ENCODE data around the gene GATA2.

Gene GATA2

DNA sequence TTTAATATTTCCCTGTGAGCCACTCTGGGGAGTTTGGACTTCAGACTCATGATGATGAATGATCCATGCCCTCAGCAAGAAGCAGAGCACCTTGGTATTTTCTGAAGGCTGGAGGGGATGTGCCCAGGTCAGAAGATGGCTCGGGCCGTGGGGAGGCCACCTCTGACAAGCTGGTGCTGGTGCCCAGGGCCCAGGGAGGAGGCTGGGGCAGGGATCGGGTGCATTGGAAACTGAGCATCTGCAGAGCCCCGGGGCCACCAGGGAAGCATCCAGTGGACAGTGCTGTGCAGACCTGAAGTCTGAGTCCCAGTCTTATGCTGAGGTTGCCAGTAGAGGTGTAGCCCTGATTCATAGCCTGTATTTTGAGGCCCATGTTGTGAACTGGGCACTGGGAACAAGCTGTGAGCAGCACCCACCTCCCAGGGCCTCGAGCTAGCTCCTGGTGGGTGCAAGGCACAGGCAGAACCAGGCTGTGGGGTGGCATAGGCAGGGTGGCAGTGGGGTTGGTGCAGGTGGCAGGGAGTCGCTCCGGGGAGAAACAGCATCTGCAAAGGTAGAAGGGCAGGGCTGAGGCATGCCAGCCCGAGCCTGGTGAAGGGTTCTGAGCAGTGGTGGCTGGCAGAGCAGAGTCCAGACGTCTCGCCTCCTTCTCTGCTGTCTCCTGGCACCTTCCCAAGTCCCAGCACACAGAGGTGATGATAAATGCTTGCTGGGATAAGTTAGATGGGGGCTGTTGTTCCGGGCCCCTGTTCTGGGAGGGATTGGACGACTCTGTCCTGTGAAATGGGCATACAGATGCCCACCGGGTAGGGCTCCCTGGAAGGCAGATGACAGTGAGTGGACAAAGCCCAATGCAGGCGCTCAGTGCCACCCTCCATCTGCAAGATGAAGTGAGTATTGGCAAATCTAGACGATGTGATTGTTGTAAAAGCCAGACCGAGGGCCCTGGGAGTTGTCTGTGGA, 36.9 kb downstream of the GATA2 start:
- no peak for DNase-seq

DNA sequence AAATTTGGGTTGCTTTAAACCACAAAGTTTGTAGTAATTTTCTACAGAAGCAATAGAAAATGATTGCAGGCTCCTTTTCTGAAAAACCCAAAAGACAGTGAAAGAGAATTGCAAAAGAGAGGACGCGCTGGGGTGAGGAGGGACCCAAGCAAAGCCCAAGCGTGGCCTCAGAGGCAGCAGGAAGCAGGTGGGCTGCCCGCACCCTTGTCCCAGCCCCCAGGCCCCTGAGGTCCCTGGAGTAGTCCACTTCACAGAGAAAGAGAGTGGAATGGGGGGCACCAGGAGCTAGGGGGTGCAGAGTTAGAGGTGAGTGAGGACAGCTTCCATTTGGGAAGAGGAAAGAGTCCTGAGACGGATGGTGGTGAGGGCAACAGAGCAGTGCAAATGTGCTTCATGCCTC, 37.9 kb downstream of the GATA2 start:
- no peak for DNase-seq

DNA sequence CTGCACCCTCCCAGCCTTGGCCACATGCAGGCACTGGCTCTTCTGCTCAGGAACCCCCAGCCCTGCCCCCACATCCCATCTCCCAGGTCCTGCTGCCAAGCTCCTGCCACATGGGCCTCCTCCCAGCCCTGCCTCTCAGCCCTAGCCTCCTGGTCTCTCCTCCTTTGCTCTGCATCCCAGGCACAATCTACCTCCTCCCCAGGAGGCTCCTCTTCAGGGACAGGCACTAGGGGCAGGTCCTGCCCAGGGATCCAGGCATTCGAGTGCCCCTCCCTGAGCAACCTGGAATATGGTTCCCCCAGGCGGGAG, 38.7 kb downstream of the GATA2 start:
- DNase-seq = no peak

DNA sequence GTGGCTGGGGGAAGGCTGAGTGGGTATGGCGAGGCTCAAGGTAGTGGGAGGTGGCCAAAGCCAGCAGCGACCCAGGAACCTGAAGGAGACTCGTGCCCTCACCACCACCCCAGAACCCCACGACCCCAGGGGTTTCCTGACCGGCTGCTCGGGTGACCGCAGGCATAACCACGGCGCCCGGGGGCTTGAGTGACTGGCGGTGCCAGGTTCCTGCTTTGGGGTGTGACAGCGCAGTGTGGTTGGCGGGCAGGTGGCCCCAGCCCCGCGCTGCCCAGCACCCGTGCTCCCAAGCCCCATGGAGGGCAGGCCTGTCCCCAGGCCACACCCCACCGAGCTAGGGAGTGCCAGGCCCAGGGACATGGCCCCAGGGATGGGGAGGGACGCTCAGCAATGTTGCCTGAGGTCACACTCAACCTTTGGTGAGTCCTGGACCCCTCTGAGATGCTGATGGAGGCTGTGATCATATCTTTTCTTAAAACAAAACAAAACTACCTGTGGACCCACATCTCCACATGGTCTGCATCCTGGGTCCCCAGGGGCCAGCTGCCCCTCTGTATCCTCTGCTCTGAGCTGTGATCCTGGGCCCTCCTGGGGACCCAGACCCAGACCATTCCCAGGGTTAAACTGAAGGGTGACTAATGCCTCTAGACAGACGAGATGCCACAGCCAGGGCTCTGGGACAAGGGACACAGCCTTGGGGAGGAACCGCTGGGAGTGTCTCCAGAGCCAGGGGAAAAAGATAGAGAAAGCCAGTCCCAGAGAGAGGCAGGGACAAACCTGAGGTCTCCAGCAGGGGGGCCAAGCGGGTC, 39.3 kb downstream of the GATA2 start:
- DNase-seq = no peak

DNA sequence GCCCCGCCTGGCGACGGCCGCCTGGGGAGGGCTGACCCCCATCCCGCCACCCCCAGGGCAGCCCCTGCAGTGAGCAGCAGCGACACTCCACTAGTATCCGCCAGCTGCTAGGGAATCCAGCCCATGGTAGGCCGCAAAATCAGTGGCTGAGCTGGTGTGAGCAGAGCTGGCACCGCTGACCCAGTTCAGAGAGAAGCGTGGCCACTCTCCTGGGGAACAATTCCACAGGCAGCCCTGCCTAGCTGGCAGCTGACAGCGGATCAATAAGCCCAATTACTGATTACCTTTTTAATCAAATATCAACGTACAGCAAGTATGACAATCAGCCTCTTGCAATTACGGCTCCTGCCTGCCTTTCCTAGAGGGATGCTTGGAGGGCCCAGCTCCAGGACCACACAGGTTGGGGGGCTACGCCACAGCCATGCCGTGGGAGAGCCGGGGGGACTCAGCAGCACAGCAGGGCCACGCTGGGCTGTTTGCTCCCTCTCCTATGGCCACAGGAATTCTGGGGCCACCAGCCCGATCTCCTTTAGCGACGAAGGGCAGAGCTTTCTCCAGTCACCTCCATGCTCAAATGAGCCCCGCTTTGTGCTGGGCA, 40.2 kb downstream of the GATA2 start:
- peak; percentile 35 for DNase-seq

DNA sequence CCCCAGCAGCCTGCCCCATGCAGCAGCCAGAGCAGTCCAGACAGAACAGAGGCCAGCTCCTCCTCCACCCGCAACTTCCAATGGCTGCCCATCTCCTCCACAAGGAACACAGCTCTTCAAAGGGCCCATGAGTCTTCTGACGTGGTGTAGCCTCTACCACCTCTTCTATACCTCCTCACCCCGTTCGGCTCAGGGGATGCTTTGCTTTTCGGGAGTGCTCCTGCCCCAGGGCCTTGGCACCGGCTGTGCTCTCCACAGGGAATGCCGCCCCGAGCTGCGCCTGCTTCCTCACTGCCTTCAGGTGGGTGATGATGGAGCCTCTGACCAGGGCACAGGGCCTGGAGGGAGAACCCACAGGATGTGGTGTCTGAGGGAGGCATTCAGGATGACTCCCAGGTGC, 40.9 kb downstream of the GATA2 start:
- no peak for DNase-seq

DNA sequence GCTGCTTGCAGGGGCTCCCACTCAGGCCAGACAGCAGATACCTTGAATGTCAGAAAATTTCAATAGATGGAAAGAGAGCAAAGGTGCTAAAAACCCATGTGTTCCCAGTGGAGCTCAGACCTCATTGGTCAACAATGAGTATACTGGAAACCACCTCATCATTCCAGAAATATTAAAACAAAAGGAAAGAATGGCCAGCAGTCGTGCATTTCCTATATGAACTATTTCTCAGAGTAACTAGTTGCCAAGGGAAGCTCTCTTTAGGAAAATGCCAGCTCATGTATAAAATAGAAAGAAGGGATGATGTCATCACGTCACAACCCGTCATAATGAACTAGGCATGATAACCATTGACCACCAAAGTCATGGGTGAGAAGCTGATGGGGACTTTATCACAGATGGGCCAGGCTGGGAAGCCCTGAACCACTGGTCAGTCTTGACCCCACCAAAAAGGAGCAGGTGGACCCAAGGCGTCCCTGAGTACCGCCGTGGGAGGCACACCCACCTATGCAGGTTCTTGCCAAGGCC, 43.8 kb downstream of the GATA2 start:
- DNase-seq = no peak

DNA sequence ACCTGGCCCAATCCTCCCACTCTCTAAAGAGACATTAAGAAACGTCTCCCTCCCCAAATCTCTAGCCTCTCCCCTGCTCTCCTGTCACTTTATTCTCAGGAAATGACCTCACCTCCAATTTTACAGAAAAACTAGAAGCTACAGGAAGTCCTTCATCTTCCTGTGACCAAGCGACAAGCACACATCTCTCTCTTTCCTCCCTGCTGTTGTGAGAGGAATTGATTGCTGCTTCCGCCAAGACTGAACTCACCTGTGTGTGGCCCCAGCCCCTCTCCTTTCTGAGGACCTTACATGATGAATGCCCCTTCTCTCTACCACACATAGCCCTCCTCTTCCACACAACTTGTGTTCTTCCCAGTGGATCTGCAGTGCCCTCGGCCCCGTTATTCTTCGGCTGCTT, 44.5 kb downstream of the GATA2 start:
- DNase-seq = no peak

DNA sequence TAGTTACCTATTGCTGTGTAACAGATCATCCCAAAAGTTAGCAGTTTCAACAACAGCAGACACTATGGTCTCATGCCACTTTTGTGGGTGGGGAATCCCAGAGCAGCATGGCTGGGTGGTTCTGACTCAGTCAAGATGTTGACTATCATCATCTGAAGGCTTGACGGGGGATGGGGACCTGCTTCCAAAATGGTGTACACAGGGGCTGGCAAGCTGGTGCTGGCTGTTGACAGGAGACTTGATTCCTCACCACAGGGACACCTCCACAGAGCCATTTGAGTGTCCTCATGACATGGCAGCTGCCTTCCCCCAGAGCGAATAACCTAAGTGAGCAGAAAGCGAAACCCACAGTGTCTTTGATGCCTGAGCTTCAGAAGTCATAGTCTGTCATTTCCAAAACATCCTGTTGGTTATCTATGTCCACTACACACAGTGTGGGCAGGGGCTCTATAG, 45.4 kb downstream of the GATA2 start:
- no peak for DNase-seq

DNA sequence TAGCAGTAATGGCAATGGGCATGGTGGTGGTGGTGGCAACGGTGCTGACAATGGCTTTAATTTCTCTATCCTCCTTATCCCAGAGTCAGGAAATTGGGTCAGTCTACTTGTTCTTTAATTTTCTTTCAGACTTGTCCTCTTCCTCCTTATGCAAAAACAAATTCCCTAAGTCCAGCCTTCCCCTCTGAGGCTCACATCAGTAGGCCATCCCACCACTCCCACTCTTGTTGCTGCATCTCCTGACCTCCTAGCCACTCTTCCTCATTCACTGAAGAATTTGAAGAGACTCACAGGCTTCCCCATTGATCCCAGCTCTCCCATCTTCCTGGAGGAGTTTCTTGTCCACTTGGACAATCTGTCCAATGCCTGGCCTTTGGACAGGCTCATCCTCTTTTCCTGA, 46.2 kb downstream of the GATA2 start:
- DNase-seq = no peak

DNA sequence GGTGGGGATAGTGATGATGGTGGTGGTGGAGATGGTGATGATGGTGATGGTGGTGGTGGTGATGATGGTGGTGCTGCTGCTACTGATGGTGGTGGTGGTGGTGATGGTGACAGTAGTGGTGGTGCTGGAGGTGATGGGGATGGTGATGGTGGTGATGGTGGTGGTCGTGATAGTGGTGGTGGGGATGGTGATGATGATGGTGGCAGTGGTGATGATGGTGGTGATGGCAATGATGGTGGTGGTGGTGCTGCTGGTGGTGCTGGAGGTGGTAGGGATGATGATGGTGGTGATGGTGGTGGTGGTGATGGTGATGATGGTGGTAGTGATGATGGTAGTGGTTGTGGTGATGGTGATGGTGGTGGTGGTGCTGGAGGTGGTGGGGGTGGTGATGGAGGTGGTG, 47.6 kb downstream of the GATA2 start:
- DNase-seq = no peak

DNA sequence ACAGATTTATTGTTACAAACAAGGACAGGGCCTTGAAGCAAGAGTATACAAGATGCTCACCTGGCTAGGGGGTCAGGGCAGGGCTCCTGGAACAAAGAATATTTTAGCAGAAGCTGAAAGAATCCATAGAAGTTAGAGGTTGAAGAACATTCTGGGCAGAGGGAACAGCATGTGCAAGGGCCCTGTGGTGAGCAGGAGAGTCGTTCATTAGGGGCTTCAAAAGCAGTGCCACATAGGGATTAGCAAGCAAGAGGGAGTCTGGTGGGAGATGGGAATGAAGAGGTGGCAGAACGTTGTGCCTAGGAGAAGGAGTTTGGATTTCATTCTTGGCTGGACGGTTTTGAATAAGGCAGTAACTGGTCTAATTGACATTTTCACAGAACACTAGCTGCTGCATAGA, 49.2 kb downstream of the GATA2 start:
- no peak for DNase-seq

DNA sequence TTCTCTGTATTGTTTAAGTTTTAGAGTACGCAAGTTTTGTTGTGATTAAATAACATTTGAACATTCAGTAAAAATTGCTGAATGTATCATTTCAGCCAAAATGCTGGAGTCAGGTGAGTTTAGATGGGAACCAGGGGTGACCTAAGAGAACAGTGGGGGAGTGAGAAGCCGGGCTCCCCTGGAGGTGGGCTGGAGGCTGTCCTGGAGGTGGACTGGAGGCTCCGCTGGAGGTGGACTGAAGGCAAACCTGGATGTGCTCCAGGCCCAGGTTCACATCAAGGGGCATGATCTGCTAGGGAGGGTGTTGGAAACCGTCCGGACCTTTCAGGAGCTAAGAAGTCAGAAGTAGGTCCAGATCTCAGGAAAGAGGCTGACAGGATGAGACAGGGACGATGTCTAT, 50.1 kb downstream of the GATA2 start:
- no peak for DNase-seq

DNA sequence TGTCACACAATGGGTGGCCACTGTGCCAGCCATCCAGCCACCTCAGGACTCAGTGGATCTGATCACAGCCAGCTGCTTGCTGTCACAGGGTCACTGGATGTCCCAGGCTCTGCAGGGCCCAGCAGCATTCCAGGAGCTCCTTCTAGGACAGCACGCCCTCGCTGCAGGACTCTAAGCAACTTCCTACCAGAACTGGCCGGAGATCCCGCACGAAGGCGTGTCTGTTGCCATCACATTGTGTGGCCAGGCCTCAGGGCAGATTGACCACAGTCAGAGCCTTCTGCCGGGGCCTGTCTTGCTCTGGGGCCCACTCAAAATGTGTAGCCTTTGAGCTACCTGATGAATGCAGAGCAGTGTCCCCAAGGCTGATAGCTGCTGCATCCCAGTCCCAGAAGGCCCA, 50.9 kb downstream of the GATA2 start:
- no peak for DNase-seq

DNA sequence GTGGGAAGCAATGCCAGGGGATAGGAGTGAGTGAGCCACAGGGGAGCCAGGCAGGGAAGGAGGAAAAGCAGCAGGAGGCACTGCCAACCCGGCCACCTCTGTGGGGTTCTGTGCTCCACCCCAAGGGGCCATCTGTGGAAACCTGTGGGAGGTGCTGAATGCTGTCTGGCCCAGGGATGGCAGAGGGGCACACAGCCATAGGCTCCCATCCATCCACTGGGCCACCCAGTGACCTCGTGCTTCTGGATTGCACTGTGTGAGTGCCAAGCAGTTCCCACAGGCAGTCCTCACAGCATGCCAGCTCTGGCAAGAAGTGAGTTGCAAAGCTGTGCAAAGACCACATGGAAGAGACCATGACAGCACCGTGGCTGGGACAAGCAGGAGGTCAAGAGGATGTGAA, 53.8 kb downstream of the GATA2 start:
- no peak for DNase-seq

DNA sequence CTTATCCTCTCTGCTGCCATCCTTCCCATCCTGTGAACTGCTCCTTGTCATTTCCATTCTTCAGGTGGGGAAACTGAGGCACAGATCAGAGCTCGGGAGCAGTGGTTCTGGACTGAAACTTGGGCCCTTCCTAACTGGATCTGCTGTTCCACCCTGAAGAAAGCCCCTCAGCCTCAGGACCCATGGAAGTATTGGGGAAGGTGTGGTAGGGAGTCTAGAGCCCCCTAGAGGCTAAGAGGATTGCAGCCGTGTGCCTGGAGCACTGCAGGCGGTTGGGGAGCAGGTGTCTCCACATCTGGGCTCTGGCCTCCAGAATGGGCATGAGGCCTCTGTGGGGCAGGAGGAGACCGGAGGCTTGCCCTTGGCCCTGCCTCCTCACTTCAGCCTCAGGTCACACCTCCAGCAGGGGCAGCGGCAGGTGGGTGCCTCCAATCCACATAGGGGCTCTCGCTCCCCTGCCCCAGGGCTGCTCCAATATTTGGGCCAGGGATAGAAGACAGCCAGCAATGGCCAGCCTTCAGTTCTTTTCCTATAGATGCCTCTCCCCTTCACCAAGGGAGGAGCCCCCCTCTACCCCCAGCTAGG, 54.4 kb downstream of the GATA2 start:
- DNase-seq = no peak

DNA sequence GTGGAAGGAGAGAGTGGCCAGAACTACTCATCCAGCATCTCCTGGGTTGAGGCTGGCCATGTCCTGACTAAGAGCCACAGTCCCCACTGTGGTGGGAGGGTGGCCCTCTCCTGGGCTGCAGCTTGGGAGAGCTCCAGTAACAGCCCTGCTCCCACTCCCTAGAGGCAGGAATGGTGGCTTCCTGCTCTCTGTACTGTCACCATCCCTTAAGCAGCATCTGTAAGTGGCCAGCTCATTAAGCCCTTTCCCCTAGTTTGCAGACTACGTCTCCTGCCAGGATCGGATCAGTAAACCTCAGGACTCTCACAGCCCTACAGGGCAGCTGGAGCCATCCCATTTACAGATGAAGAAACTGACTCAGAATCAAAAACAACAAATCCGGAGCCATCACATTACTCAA, 56.8 kb downstream of the GATA2 start:
- no peak for DNase-seq

DNA sequence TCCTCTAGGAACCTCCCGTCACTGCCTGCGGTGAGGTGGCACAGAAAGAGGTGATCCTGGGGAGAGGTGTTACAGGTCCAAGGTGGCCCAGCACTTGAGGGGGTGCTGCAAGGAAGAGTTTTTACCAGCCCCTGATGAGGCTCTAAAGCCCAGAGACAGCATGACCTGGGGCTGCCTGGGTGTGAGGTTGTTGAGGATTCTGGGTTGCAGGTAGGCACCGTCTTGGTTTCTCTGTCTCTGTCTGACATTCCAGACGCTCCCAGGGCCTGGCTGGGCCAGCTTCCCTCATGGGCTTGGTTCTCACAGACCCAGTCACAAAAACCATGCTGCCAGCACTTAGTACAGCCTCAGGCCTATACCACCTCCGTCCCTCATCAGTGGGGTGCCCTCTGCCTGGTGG, 57.4 kb downstream of the GATA2 start:
- DNase-seq = no peak

DNA sequence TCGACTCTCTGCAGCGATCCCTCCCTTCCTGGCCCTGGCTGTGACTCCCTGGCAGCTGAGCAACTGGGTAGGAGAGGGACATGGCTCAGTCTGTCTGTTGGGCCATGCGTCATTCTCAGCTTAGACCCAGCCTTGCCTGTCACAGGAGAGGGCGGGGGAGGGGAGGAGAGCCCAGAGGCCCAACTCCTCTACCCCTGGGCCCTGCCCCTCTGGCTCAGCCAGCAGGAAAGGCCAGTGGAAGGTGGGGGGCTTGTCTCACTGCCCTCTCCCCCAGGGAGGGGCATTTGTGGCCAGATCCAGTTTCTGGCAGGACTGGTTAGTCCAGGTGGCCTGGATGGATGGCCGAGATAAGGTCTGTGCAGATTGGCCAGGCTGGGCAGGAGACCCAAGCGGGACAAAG, 57.9 kb downstream of the GATA2 start:
- no peak for DNase-seq

DNA sequence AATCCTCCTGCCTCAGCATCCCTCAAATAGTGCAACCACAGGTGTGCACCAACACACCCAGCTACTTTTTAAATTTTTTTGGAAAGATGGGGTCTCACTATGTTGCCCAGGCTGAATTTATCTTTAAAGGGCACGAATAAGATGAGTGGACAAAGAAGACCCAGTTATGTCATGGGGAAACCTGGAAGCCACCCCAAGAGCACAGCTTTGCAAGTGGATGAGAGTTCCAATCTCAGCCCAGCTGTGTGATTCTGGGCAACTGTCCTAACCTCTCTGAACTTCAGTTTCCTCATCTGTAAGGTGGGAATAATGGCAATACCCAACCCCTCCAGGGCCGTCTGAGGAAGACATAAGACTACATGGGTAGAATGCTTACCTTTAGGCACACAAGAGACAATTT, 58.5 kb downstream of the GATA2 start:
- no peak for DNase-seq

DNA sequence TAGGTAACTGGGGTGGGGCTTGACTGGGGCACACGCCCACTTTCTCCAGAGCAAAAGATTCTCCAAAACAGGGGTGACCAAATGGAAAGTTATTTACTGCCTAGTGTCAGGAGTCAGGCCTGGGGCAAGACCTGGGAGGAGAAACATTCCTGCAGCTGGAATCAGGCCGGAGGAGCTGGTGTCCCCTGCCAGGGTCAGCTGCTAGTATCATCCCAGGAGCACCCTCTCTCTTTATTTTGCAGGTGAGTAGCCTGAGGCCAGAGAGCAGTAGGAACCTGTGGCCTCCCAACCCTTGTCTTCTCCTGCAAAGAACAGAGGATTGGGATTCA, 59.2 kb downstream of the GATA2 start:
- DNase-seq = no peak

DNA sequence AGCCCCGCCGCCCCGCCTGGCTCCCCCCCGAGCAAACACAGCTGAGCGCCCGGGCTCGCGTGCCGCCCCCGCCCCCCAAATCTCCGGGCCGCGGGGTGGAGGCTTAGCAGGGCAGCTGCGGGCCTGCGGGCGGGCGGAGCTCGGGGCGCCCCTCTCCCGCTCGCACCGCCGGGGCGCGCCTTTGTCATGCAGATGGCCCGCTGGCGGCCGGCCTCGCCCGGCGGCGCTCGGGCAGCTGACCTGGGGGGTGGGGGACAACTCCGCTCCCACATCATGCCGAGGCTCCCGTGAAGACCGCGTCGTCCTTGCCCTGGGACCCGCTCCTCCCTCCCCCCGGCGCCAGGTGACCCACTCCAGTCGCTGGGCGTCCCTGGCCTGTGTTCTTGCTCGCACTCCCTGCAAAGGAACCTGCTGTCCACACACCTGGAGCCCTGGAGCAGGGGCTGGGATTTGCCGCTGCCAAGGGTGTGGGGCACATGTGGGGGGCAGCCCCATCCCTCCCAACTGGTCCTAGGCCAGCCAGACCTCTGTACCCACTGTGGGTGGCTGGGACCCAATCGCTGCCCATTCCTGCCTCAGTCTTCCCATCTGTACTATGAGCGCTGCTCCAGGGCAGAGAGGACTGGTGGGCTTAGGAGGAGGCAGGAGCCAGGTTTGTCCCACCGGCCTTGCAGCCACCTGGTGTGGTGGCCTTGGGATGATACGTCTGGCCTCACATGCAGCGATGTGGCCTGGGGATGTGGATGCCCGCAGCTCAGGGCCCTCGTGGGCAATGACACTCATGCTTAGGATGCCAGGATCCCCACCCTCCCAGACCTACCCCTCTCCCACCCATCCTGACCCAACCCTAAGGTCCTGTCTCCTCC, 59.8 kb downstream of the GATA2 start:
- DNase-seq = no peak
